ENCODE results near the gene DELE1.

The DELE1 gene

GRCh38 chr5:141902015-141902814 lies 21.5 kb upstream of the DELE1 start:
- no peak for TF ChIP-seq CTCF (conservative IDR thresholded peaks at IDR 0.05)
- no peak for TF ChIP-seq ZFX (IDR thresholded peaks at IDR 0.05)
- no peak overlapping the region for H3K27ac ChIP-seq

- no peak overlapping the region for H3K27ac ChIP-seq
- TF ChIP-seq CTCF (conservative IDR thresholded peaks at IDR 0.05) (no peak), ZFX (IDR thresholded peaks at IDR 0.05) (no peak)
Observed at GRCh38 chr5:141903261-141903660, 20.4 kb upstream of the DELE1 start.

GRCh38 chr5:141904551-141904950 lies 19.1 kb upstream of the DELE1 start:
- H3K27ac ChIP-seq, result no peak overlapping the region
- TF ChIP-seq CTCF (conservative IDR thresholded peaks at IDR 0.05) (no peak), ZFX (IDR thresholded peaks at IDR 0.05) (no peak)

GRCh38 chr5:141906517-141906916 lies 17.2 kb upstream of the DELE1 start:
- no peak overlapping the region for H3K27ac ChIP-seq
- TF ChIP-seq CTCF (conservative IDR thresholded peaks at IDR 0.05), result no peak
- TF ChIP-seq ZFX (IDR thresholded peaks at IDR 0.05), result no peak

- no peak overlapping the region for H3K27ac ChIP-seq
- no peak for TF ChIP-seq CTCF (conservative IDR thresholded peaks at IDR 0.05)
- TF ChIP-seq ZFX (IDR thresholded peaks at IDR 0.05), result no peak
Observed at GRCh38 chr5:141906972-141907371, 16.7 kb upstream of the DELE1 start.

- TF ChIP-seq ZFX (IDR thresholded peaks at IDR 0.05) (no peak), CTCF (conservative IDR thresholded peaks at IDR 0.05) (no peak)
- no peak overlapping the region for H3K27ac ChIP-seq
Observed at GRCh38 chr5:141908796-141909195, 14.9 kb upstream of the DELE1 start.

GRCh38 chr5:141909212-141909611 lies 14.5 kb upstream of the DELE1 start:
- no peak for TF ChIP-seq ZFX (IDR thresholded peaks at IDR 0.05)
- TF ChIP-seq CTCF (conservative IDR thresholded peaks at IDR 0.05), result no peak
- H3K27ac ChIP-seq, result no peak overlapping the region
